Loucy (cell line): Measurements from ENCODE around the gene CHD6.

Experiments used
- EZH2phosphoT487 ChIP-seq: fragments of 200-600 bp; IDR thresholded peaks from 2 replicates; pipeline ENCODE4 v1.6.1; 2018; ENCODE audit warnings: antibody characterized with exemption, mild to moderate bottlenecking, moderate library complexity, borderline replicate concordance
- TF ChIP-seq, protein P1 (sequence below): fragments of 200-600 bp; sonication (generic); conservative IDR thresholded peaks from 2 replicates; pipeline ENCODE4 v1.5.1; 2014; ENCODE audit warnings: mild to moderate bottlenecking, antibody characterized with exemption, low read length

DNA sequence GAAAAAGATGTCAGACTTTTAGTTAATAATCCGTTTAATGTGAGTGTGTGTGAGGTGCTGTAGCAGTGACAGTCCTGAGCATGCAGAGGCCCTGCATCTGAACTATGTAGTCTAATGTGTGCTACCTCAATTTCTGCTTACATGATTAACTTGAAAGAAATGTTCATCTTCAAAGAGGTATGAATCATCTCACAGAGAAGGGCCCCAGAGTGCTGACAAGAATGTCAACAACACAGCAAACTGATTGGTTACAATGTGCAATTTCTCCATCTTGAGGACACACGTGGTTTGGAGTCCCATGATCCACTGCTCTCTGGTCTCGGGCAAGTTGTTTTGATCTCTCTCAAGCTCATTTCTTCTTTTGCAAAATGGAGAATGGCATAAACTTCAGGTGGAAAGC lies 189.9 kb downstream of the CHD6 start:
- TF ChIP-seq, protein P1, sequence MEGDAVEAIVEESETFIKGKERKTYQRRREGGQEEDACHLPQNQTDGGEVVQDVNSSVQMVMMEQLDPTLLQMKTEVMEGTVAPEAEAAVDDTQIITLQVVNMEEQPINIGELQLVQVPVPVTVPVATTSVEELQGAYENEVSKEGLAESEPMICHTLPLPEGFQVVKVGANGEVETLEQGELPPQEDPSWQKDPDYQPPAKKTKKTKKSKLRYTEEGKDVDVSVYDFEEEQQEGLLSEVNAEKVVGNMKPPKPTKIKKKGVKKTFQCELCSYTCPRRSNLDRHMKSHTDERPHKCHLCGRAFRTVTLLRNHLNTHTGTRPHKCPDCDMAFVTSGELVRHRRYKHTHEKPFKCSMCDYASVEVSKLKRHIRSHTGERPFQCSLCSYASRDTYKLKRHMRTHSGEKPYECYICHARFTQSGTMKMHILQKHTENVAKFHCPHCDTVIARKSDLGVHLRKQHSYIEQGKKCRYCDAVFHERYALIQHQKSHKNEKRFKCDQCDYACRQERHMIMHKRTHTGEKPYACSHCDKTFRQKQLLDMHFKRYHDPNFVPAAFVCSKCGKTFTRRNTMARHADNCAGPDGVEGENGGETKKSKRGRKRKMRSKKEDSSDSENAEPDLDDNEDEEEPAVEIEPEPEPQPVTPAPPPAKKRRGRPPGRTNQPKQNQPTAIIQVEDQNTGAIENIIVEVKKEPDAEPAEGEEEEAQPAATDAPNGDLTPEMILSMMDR: no peak
- TF ChIP-seq EZH2phosphoT487: no peak
